GM23338 (cell line): Measurements from ENCODE around the gene C1orf52. TPM values are rescaled to one million over a fixed set of nuclear protein-coding genes. Genes with fewer than 3 reads are reported as not detected.

Experiments used
- ATAC-seq: fragments of 200-7000 bp; cut with Tn5 transposase; 3 replicates; pipeline ENCODE4 v1.9.1; 2020
- DNase-seq: peaks from one replicate; pipeline ENCODE4 v3.0.0-alpha.2; 2015; ENCODE audit warnings: low spot score
- H2AFZ ChIP-seq: fragments of 200-600 bp; sonication (generic); 2 replicates; pipeline ENCODE4 v1.8.0; 2016; ENCODE audit warnings: antibody characterized with exemption, mild to moderate bottlenecking, moderate library complexity
- H3F3A ChIP-seq: fragments of 200-600 bp; sonication (generic); replicated peaks from 2 replicates; pipeline ENCODE4 v1.8.0; 2017; ENCODE audit warnings: antibody characterized with exemption, mixed run types, low read depth
- H3K27ac ChIP-seq: fragments of 200-600 bp; sonication (generic); 2 replicates; pipeline ENCODE4 v1.6.1; 2016; ENCODE audit warnings: low read depth
- H3K27me3 ChIP-seq: fragments of 200-600 bp; sonication (generic); 2 replicates; pipeline ENCODE4 v1.8.0; 2016; ENCODE audit warnings: mild to moderate bottlenecking, mixed run types, moderate library complexity; ENCODE audit not compliant: insufficient read depth
- H3K36me3 ChIP-seq: fragments of 200-600 bp; sonication (generic); 2 replicates; pipeline ENCODE4 v1.8.0; 2016; ENCODE audit warnings: mild to moderate bottlenecking; ENCODE audit not compliant: insufficient read depth
- H3K4me1 ChIP-seq: fragments of 200-600 bp; sonication (generic); 2 replicates; pipeline ENCODE4 v1.8.0; 2016; ENCODE audit warnings: mild to moderate bottlenecking, moderate library complexity; ENCODE audit not compliant: insufficient read depth
- H3K4me2 ChIP-seq: fragments of 200-600 bp; sonication (generic); 2 replicates; pipeline ENCODE4 v1.7.1; 2017; ENCODE audit warnings: mixed run types
- H3K4me3 ChIP-seq: fragments of 200-600 bp; sonication (generic); 2 replicates; pipeline ENCODE4 v1.6.1; 2016; ENCODE audit warnings: mixed run types
- H3K79me2 ChIP-seq: fragments of 200-600 bp; sonication (generic); replicated peaks from 2 replicates; pipeline ENCODE4 v1.8.0; 2017; ENCODE audit warnings: mild to moderate bottlenecking; ENCODE audit not compliant: insufficient read depth
- H3K9me2 ChIP-seq: fragments of 200-600 bp; sonication (generic); 2 replicates; pipeline ENCODE4 v1.8.0; 2017; ENCODE audit not compliant: insufficient read depth
- H4K20me1 ChIP-seq: fragments of 200-600 bp; sonication (generic); replicated peaks from 2 replicates; pipeline ENCODE4 v1.8.0; 2017; ENCODE audit warnings: mild to moderate bottlenecking; ENCODE audit not compliant: insufficient read depth
- H3K27ac Mint-ChIP-seq: 2 replicates; pipeline ENCODE4 v1.8.0; 2020; ENCODE audit warnings: inconsistent platforms, mild to moderate bottlenecking, moderate library complexity, mixed read lengths
- H3K27me3 Mint-ChIP-seq: 3 replicates; pipeline ENCODE4 v1.8.0; 2022; ENCODE audit warnings: low read depth, mild to moderate bottlenecking, moderate library complexity, mixed read lengths, inconsistent platforms; ENCODE audit not compliant: insufficient read depth, poor library complexity
- H3K36me3 Mint-ChIP-seq: 3 replicates; pipeline ENCODE4 v1.8.0; 2021; ENCODE audit warnings: low read depth, mild to moderate bottlenecking, inconsistent platforms, moderate library complexity, mixed read lengths
- H3K4me1 Mint-ChIP-seq: 3 replicates; pipeline ENCODE4 v1.8.0; 2020; ENCODE audit warnings: mild to moderate bottlenecking, inconsistent platforms, mixed read lengths
- H3K4me3 Mint-ChIP-seq: 3 replicates; pipeline ENCODE4 v1.8.0; 2021; ENCODE audit warnings: moderate library complexity, mild to moderate bottlenecking, inconsistent platforms, mixed read lengths
- H3K9me3 Mint-ChIP-seq: 3 replicates; pipeline ENCODE4 v1.8.0; 2020; ENCODE audit warnings: moderate library complexity, mild to moderate bottlenecking, inconsistent platforms, mixed read lengths
- CREB1 ChIP-seq: fragments of 250-450 bp; sonication (Bioruptor Pico); IDR thresholded peaks from 2 replicates; pipeline ENCODE4 v1.5.0; 2020; ENCODE audit warnings: low read depth, mild to moderate bottlenecking, moderate library complexity
- EZH2 ChIP-seq: fragments of 200-600 bp; sonication (generic); IDR thresholded peaks from one replicate; pipeline ENCODE4 v1.8.0; 2017; ENCODE audit warnings: antibody characterized with exemption, mild to moderate bottlenecking, low read depth; ENCODE audit not compliant: unreplicated experiment
- EZH2phosphoT487 ChIP-seq: fragments of 200-600 bp; sonication (generic); IDR thresholded peaks from one replicate; pipeline ENCODE4 v1.8.1; 2018; ENCODE audit warnings: antibody characterized with exemption; ENCODE audit not compliant: unreplicated experiment
- JUNB ChIP-seq: IDR thresholded peaks from one replicate; pipeline ENCODE4 v1.6.1; 2016; ENCODE audit warnings: antibody characterized with exemption; ENCODE audit not compliant: unreplicated experiment
- NANOG ChIP-seq: IDR thresholded peaks from 2 replicates; pipeline ENCODE4 v1.6.1; 2016; ENCODE audit warnings: antibody characterized with exemption, borderline replicate concordance
- POLR2AphosphoS5 ChIP-seq: IDR thresholded peaks from 2 replicates; pipeline ENCODE4 v1.6.1; 2016; ENCODE audit warnings: antibody characterized with exemption, low read depth
- STAT1 ChIP-seq: IDR thresholded peaks from one replicate; pipeline ENCODE4 v1.6.1; 2016; ENCODE audit warnings: antibody characterized with exemption; ENCODE audit not compliant: unreplicated experiment
- ZNF114 ChIP-seq: fragments of 250-450 bp; sonication (Bioruptor Pico); IDR thresholded peaks from 2 replicates; pipeline ENCODE4 v1.5.0; 2020; ENCODE audit warnings: mild to moderate bottlenecking, moderate library complexity
- ZNF331 ChIP-seq: fragments of 250-450 bp; sonication (Bioruptor Pico); IDR thresholded peaks from 2 replicates; pipeline ENCODE4 v1.5.0; 2020; ENCODE audit warnings: low read depth, mild to moderate bottlenecking, moderate library complexity
- ZNF462 ChIP-seq: fragments of 250-450 bp; sonication (Bioruptor Pico); IDR thresholded peaks from 2 replicates; pipeline ENCODE4 v1.5.0; 2020; ENCODE audit warnings: mild to moderate bottlenecking, moderate library complexity
- polyA plus RNA-seq: library from polyadenylated mRNA; unstranded; fragments of >200 nt; fragmentation: Nextera tagmentation; extraction: Ambion mirVana; gene quantifications from 2 replicates; pipeline ENCODE4 v1.2.1, GENCODE V29; 2016
- total RNA-seq: library from RNA; depleted of rRNA; stranded (reverse); fragments of >200 nt; shearing (Covaris generic); gene quantifications from 2 replicates; pipeline ENCODE4 v1.2.3, GENCODE V29; 2014
- TF ChIP-seq, protein P1 (sequence below): IDR thresholded peaks from 2 replicates; pipeline ENCODE4 v1.6.1; 2016; ENCODE audit warnings: antibody characterized with exemption
- TF ChIP-seq, protein P2 (sequence below), 2 experiments: fragments of 200-600 bp in 1 of 2; sonication (generic) in 1 of 2; conservative IDR thresholded peaks; 2 replicates each; pipeline versions ENCODE4 v1.5.1 to v1.6.1; 2016 to 2017; ENCODE audit warnings: antibody characterized with exemption in 2 of 2, low read depth in 2 of 2, mild to moderate bottlenecking in 2 of 2, moderate library complexity in 1 of 2
- TF ChIP-seq, protein P3 (sequence below): IDR thresholded peaks from one replicate; pipeline ENCODE4 v1.6.1; 2018; ENCODE audit warnings: antibody characterized with exemption; ENCODE audit not compliant: unreplicated experiment

Gene C1orf52
- total and polyA plus RNA-seq, 2 experiments from 2014 or later, result 35.6 to 102 TPM

GRCh38 chr1:85220756-85221201, 38.7 kb downstream of the C1orf52 start:
- Mint-ChIP-seq H3K27ac (no peak overlapping the region), H3K4me1 (peaks cover 30% of the 10 kb centered on the region), H3K9me3 (no peaks in the 10 kb centered on the region), H3K36me3 (no peaks in the 10 kb centered on the region), H3K4me3 (no peak overlapping the region), H3K27me3 (peaks cover 3% of the 10 kb centered on the region)
- Histone ChIP-seq H3K4me2 (no peak overlapping the region), H2AFZ (peak overlapping the region; percentile 87; the same call in 1 of the 2 replicates), H3K79me2 (no peaks in the 10 kb centered on the region), H4K20me1 (no peaks in the 10 kb centered on the region), H3K9me2 (no peaks in the 10 kb centered on the region), H3K27ac (no peak overlapping the region), H3F3A (no peaks in the 10 kb centered on the region), H3K4me3 (no peak overlapping the region), H3K36me3 (no peaks in the 10 kb centered on the region), H3K27me3 (no peaks in the 10 kb centered on the region), H3K4me1 (peaks cover 30% of the 10 kb centered on the region)
- DNase-seq (no peak), ATAC-seq (no peak)
- no peak for TF ChIP-seq NANOG
- TF ChIP-seq ZNF331, result no peak
- TF ChIP-seq, protein P1, sequence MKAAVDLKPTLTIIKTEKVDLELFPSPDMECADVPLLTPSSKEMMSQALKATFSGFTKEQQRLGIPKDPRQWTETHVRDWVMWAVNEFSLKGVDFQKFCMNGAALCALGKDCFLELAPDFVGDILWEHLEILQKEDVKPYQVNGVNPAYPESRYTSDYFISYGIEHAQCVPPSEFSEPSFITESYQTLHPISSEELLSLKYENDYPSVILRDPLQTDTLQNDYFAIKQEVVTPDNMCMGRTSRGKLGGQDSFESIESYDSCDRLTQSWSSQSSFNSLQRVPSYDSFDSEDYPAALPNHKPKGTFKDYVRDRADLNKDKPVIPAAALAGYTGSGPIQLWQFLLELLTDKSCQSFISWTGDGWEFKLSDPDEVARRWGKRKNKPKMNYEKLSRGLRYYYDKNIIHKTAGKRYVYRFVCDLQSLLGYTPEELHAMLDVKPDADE, result no peak
- TF ChIP-seq STAT1, result no peak
- TF ChIP-seq, protein P2, sequence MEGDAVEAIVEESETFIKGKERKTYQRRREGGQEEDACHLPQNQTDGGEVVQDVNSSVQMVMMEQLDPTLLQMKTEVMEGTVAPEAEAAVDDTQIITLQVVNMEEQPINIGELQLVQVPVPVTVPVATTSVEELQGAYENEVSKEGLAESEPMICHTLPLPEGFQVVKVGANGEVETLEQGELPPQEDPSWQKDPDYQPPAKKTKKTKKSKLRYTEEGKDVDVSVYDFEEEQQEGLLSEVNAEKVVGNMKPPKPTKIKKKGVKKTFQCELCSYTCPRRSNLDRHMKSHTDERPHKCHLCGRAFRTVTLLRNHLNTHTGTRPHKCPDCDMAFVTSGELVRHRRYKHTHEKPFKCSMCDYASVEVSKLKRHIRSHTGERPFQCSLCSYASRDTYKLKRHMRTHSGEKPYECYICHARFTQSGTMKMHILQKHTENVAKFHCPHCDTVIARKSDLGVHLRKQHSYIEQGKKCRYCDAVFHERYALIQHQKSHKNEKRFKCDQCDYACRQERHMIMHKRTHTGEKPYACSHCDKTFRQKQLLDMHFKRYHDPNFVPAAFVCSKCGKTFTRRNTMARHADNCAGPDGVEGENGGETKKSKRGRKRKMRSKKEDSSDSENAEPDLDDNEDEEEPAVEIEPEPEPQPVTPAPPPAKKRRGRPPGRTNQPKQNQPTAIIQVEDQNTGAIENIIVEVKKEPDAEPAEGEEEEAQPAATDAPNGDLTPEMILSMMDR (conservative IDR thresholded peaks at IDR 0.05; ENCODE audit: low read depth in 2 of 2), result no peak
- TF ChIP-seq, protein P3, sequence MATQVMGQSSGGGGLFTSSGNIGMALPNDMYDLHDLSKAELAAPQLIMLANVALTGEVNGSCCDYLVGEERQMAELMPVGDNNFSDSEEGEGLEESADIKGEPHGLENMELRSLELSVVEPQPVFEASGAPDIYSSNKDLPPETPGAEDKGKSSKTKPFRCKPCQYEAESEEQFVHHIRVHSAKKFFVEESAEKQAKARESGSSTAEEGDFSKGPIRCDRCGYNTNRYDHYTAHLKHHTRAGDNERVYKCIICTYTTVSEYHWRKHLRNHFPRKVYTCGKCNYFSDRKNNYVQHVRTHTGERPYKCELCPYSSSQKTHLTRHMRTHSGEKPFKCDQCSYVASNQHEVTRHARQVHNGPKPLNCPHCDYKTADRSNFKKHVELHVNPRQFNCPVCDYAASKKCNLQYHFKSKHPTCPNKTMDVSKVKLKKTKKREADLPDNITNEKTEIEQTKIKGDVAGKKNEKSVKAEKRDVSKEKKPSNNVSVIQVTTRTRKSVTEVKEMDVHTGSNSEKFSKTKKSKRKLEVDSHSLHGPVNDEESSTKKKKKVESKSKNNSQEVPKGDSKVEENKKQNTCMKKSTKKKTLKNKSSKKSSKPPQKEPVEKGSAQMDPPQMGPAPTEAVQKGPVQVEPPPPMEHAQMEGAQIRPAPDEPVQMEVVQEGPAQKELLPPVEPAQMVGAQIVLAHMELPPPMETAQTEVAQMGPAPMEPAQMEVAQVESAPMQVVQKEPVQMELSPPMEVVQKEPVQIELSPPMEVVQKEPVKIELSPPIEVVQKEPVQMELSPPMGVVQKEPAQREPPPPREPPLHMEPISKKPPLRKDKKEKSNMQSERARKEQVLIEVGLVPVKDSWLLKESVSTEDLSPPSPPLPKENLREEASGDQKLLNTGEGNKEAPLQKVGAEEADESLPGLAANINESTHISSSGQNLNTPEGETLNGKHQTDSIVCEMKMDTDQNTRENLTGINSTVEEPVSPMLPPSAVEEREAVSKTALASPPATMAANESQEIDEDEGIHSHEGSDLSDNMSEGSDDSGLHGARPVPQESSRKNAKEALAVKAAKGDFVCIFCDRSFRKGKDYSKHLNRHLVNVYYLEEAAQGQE, result no peak
- TF ChIP-seq POLR2AphosphoS5, result no peak
- TF ChIP-seq CREB1 (CRISPR knock-in tag), result no peak
- TF ChIP-seq ZNF462, result no peak
- no peak for TF ChIP-seq EZH2phosphoT487
- TF ChIP-seq ZNF114, result no peak
- TF ChIP-seq EZH2, result no peak
- TF ChIP-seq JUNB, result no peak
